Nucleus accumbens (tissue), 56 donors: ENCODE results near the gene PHLDB1.
"Not testable (repeated sequence)": the region's sequence is repeated elsewhere in the genome, so short reads cannot be mapped to it uniquely, and the experiment has no call there.

ENCODE experiments used
- DNase-seq, 56 donors: peaks; one replicate each; lab custom pipeline; 2025; lab: John Stamatoyannopoulos, UW

The PHLDB1 gene

GRCh38 chr11:118607401-118608359, at the start of gene PHLDB1:
TSS of gene PHLDB1 (plus strand) at chr11:118607615. CDS start at chr11:118613837, 6,222 bp downstream.
- peak in 50 of 56 donors; percentile 44 to 93 (median 84) for DNase-seq

GRCh38 chr11:118560806-118561205, 46.6 kb upstream of the PHLDB1 start:
- no peak for DNase-seq

GRCh38 chr11:118565051-118565450, 42.4 kb upstream of the PHLDB1 start:
- DNase-seq: peak in 8 of 56 donors; percentile 2 to 25 (median 8)

GRCh38 chr11:118569670-118570069, 37.7 kb upstream of the PHLDB1 start:
- no peak for DNase-seq

- DNase-seq: no peak
These were observed 36.6 kb upstream of the PHLDB1 start for GRCh38 chr11:118570787-118571186.

GRCh38 chr11:118571701-118572060, 35.7 kb upstream of the PHLDB1 start:
- peak in 6 of 56 donors; percentile 3 to 54 (median 32) for DNase-seq

GRCh38 chr11:118572061-118572980, 35.1 kb upstream of the PHLDB1 start, which contains the start of gene ARCN1:
TSS of gene ARCN1 (plus strand) at chr11:118572409. CDS start at chr11:118572548, 139 bp downstream.
- peak in 55 of 56 donors; percentile 26 to 88 (median 74) for DNase-seq

GRCh38 chr11:118572981-118573550, 34.3 kb upstream of the PHLDB1 start:
- peak in 1 of 56 donors; percentile 15 for DNase-seq

- no peak for DNase-seq
These were observed 32.8 kb upstream of the PHLDB1 start for GRCh38 chr11:118574636-118575035.

GRCh38 chr11:118577995-118578394, 29.4 kb upstream of the PHLDB1 start:
- not testable (repeated sequence) for DNase-seq

- DNase-seq: no peak
These were observed 26.4 kb upstream of the PHLDB1 start for GRCh38 chr11:118581057-118581456.

GRCh38 chr11:118587952-118588351, 19.5 kb upstream of the PHLDB1 start:
- DNase-seq: no peak

- DNase-seq: peak in 9 of 56 donors; percentile 11 to 44 (median 26)
These were observed 14.6 kb upstream of the PHLDB1 start for GRCh38 chr11:118592616-118593367.

GRCh38 chr11:118594984-118595383, 12.4 kb upstream of the PHLDB1 start:
- not testable (repeated sequence) for DNase-seq

GRCh38 chr11:118596224-118597146, 10.9 kb upstream of the PHLDB1 start:
- DNase-seq: no peak

GRCh38 chr11:118597556-118597955, 9.9 kb upstream of the PHLDB1 start:
- no peak for DNase-seq

- no peak for DNase-seq
These were observed 5.1 kb upstream of the PHLDB1 start for GRCh38 chr11:118602331-118602730.

- DNase-seq: not testable (repeated sequence)
These were observed 3.7 kb upstream of the PHLDB1 start for GRCh38 chr11:118603709-118604108.

- DNase-seq: no peak
These were observed 2.8 kb upstream of the PHLDB1 start for GRCh38 chr11:118604566-118604965.
